Lower lobe of right lung (tissue), 2 donors: ENCODE data around the gene PDE4D. TPM values are rescaled to one million over a fixed set of nuclear protein-coding genes. Genes with fewer than 3 reads are reported as not detected.
A peak's percentile ranks its signal among the peaks of the same experiment; 100 is the strongest.

Source experiments
- ATAC-seq, 2 donors: fragments of 200-7000 bp; cut with Tn5 transposase; one replicate each; pipeline ENCODE4 v1.9.1; 2020 to 2022; ENCODE audit warnings: mild to moderate bottlenecking in 2 of 2, moderate library complexity in 2 of 2
- DNase-seq: peaks from one replicate; pipeline ENCODE4 v3.0.0-alpha.2; 2020
- H3K27ac ChIP-seq: fragments of 200-600 bp; one replicate; pipeline ENCODE4 v1.8.0; 2022
- H3K27me3 ChIP-seq: fragments of 200-600 bp; one replicate; pipeline ENCODE4 v1.8.0; 2022; ENCODE audit warnings: low read depth
- H3K36me3 ChIP-seq: fragments of 200-600 bp; one replicate; pipeline ENCODE4 v1.8.0; 2022; ENCODE audit warnings: mild to moderate bottlenecking
- H3K4me1 ChIP-seq: fragments of 200-600 bp; one replicate; pipeline ENCODE4 v1.8.0; 2022
- H3K4me3 ChIP-seq: fragments of 200-600 bp; one replicate; pipeline ENCODE4 v1.8.0; 2022; ENCODE audit warnings: mild to moderate bottlenecking
- H3K9me3 ChIP-seq: fragments of 200-600 bp; one replicate; pipeline ENCODE4 v1.8.0; 2022
- intact Hi-C: fragments of 100-400 bp; cut with DNase I; formaldehyde crosslinking; loops from one replicate; pipeline ENCODE4 v1.11.0; 2022
- total RNA-seq: library from RNA; stranded (reverse); fragmentation: NEBNext Ultra II Directional; extraction: Animal tissue kit (Norgen Biotek cat#: 25700); gene quantifications from one replicate; pipeline ENCODE4 v1.2.1, GENCODE V29; 2021
- TF ChIP-seq, protein P1 (sequence below): fragments of 200-600 bp; IDR thresholded peaks from one replicate; pipeline ENCODE4 v1.8.0; 2022; ENCODE audit warnings: antibody characterized with exemption, mild to moderate bottlenecking
- donor health status: DM: no; HTN: yes; CAD: no; lungs with severe emphysema.

PDE4D gene
- total RNA-seq, 1 donor from 2014 or later, result 71.3 TPM

DNA sequence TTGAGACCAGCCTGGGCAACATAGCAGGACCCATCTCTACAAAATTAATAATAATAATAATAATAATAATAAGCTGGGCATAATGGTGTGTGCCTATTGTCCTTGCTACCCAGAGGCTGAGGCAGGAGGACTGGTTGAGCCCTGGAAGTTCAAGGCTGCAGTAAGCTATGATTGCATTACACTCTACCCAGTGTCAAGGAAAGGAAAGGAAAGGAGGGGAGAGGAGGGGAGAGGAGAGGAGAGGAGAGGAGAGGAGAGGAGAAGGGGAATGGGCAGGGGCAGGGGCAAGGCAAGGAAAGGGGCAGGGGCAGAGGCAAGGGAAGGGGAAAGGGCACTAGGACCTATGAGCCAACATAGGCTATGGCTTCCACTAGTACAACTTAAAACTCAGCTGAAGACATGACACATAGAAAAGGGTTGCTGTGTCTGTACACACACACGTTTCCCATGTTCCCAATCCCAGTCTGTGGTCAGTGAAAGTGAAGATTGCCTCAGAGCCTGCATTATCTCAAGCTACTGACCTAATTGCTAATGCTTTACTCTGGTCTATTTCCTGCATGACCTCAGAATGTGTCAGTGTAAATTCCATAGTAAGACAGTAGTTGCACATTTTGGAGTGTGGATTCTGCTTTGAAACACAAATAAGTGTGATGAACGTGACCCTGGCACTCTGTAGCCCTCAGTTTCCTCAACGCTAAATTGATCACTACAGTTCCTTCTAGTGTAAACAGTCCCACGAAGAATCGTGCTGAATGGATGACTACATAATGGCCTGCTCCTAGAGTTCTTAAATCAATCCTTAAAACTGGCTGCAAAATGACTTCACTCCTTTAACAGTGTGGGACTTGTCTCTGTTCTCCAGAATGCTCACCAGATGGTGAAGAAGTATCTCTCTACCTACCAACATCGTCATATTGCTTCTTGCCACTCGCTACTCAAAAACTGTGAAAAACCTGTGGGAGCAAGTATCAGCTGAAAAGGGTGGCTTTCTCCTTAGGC is 813.6 kb downstream of the PDE4D start:
- no peaks in the 10 kb centered on the region for H3K27me3 ChIP-seq
- no peak overlapping the region for H3K4me3 ChIP-seq
- intact Hi-C loops, result no loop called here
- ATAC-seq, result peak; percentile 44 to 47
- H3K4me1 ChIP-seq, result peaks cover 5% of the 10 kb centered on the region
- TF ChIP-seq, protein P1, sequence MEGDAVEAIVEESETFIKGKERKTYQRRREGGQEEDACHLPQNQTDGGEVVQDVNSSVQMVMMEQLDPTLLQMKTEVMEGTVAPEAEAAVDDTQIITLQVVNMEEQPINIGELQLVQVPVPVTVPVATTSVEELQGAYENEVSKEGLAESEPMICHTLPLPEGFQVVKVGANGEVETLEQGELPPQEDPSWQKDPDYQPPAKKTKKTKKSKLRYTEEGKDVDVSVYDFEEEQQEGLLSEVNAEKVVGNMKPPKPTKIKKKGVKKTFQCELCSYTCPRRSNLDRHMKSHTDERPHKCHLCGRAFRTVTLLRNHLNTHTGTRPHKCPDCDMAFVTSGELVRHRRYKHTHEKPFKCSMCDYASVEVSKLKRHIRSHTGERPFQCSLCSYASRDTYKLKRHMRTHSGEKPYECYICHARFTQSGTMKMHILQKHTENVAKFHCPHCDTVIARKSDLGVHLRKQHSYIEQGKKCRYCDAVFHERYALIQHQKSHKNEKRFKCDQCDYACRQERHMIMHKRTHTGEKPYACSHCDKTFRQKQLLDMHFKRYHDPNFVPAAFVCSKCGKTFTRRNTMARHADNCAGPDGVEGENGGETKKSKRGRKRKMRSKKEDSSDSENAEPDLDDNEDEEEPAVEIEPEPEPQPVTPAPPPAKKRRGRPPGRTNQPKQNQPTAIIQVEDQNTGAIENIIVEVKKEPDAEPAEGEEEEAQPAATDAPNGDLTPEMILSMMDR, result no peak
- no peaks in the 10 kb centered on the region for H3K9me3 ChIP-seq
- DNase-seq, result no peak
- no peak overlapping the region for H3K27ac ChIP-seq
- H3K36me3 ChIP-seq, result no peaks in the 10 kb centered on the region

DNA sequence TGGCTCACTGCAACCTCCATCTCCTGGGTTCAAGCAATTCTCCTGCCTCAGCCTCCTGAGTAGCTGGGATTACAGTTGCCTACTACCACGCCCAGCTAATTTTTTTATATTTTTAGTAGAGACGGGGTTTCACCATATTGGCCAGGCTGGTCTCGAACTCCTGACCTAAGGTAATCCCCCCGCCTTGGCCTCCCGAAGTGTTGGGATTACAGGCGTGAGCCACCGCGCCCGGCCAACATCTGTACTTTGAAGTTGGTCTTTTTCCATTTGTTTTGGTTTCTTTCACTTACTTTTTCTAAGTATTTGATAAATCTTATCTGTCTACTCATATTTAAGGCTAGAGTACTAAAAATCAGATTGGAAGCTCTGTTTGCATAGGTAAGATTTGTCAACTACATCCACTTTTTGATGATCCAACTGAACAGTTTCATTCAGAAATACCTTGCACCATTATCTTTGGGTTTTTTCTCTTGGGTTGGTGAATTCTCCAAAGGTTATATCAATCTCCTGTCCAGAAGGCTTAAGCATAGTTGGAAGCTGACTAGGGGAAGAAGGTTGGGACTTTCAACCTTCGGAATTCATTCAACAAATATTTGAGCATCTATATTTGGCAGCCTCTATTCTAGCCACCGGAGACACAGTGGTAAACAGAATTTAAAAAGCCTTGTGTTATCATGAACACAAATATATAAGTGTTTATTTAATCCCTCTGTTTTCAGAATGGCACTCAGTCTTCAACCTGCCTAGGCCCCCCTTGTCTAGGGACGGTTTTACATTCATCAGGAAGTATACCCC is 821.6 kb downstream of the PDE4D start:
- no peak overlapping the region for H3K4me3 ChIP-seq
- no peaks in the 10 kb centered on the region for H3K27me3 ChIP-seq
- TF ChIP-seq, protein P1, result no peak
- no peaks in the 10 kb centered on the region for H3K9me3 ChIP-seq
- no peak overlapping the region for H3K27ac ChIP-seq
- no peaks in the 10 kb centered on the region for H3K36me3 ChIP-seq
- intact Hi-C loops, result no loop called here
- ATAC-seq (no peak), DNase-seq (no peak)
- no peaks in the 10 kb centered on the region for H3K4me1 ChIP-seq

DNA sequence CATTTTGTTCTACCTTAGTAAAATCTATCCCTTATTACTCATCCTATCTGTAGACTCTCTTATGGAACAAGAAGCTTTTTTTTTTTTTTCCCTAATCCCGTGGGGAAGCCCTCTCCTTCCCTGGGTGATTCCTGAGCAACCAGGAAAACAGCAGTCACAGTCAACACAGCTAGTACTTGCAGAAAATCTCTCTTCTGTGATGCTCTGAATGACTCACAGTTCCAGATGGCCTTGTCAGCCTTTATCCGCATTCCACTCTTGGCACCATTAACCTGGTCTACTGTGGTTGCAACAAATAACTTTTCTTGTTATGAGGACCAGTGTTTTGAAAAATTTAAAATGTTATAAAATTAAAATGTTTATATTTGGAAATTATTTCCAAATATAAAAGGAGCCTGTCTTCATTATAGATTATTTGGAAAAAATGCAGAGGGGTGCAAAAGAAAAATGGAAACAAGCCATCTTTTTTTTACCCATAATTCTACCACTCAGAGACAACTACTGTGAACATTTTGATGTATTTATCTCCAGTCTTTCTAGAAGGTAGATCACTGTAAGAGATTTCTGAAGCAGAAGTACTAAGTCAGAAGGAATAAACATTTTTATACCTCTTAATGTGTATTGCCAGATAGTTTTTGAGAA is 824.0 kb downstream of the PDE4D start:
- DNase-seq (no peak), ATAC-seq (peak in 1 of 2 donors; percentile 67)
- Histone ChIP-seq H3K27me3 (no peaks in the 10 kb centered on the region), H3K4me1 (no peaks in the 10 kb centered on the region), H3K9me3 (no peaks in the 10 kb centered on the region), H3K4me3 (no peak overlapping the region), H3K27ac (no peak overlapping the region), H3K36me3 (no peaks in the 10 kb centered on the region)
- intact Hi-C loops, result no loop called here
- TF ChIP-seq, protein P1, result no peak

DNA sequence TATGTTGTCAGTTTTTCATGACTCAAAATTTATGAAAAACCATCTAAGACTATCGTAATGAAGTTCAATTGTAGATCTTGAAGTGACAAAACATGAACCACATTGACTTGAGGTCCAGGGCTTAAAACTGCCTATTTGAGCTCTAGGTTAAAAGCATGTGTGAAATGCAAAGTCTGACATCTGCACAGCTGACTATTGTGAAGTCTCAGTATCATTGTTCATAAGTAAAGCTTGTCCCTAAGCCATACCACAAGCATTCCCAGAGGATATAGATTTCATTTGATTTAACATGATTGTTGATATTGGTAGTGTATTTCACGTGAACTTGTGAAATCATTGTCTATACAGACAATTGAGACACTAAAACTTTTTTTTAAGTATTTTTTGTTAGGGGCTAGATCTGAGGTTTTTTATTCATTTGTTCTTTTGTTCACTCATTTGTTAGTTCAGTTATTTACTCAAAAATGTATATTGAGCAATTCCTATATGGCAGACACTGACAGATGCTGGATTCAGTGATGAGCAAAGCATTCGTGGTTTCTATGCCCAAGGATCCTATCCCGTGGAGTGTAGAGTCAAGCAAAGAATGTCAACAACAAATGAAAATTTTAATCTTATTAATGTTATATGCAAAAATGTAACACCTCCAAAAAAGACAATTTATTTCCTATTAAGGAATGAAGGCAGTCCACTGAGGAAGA is 825.4 kb downstream of the PDE4D start:
- Histone ChIP-seq H3K9me3 (no peaks in the 10 kb centered on the region), H3K27ac (no peak overlapping the region), H3K4me1 (no peaks in the 10 kb centered on the region), H3K36me3 (no peaks in the 10 kb centered on the region), H3K4me3 (no peak overlapping the region), H3K27me3 (no peaks in the 10 kb centered on the region)
- intact Hi-C loops, result no loop called here
- ATAC-seq, result no peak
- TF ChIP-seq, protein P1, result no peak
- no peak for DNase-seq
